HG02884 (cell line): Measurements from ENCODE around the gene OR4B1.

Experiments
- ATAC-seq: cut with Tn5 transposase; IDR thresholded peaks from one replicate; pipeline ENCODE4 v1.9.1; 2021; ENCODE audit warnings: mild to moderate bottlenecking, moderate library complexity; ENCODE audit not compliant: unreplicated experiment

Gene OR4B1

GRCh38 chr11:48248902-48249301 lies 32.3 kb downstream of the OR4B1 start:
- ATAC-seq = no peak

GRCh38 chr11:48261600-48261999 lies 45.0 kb downstream of the OR4B1 start:
- no peak for ATAC-seq

GRCh38 chr11:48263423-48263911 lies 46.9 kb downstream of the OR4B1 start, which contains the start of gene OR4X1:
Gene OR4X1, plus strand, starts transcription at chr11:48263861. Its CDS starts 0 bp downstream, at chr11:48263861.
- ATAC-seq = no peak
